Gastroesophageal sphincter (tissue), 4 donors: ENCODE results near the gene SMIM34. TPM values are rescaled to one million over a fixed set of nuclear protein-coding genes. Genes with fewer than 3 reads are reported as not detected.
"Not testable (repeated sequence)": the region's sequence is repeated elsewhere in the genome, so short reads cannot be mapped to it uniquely, and the experiment has no call there.

Experiments
- ATAC-seq: fragments of 150-250 bp; one replicate; pipeline ENCODE4 v1.9.1; 2016; ENCODE audit warnings: mild to moderate bottlenecking, moderate library complexity
- H3K27ac ChIP-seq, 4 donors: fragments of 200-600 bp; sonication (generic) in 3 of 4; 1 replicate in 3 of 4; 2 replicates in 1 of 4; pipeline ENCODE4 v1.5.1; 2016 to 2019
- H3K27me3 ChIP-seq: fragments of 200-600 bp; sonication (generic); one replicate; pipeline ENCODE4 v1.5.1; 2019
- H3K36me3 ChIP-seq, 2 donors: fragments of 200-600 bp; sonication (generic); one replicate each; pipeline ENCODE4 v1.5.1; 2019; ENCODE audit warnings: control low read depth in 1 of 2
- H3K4me1 ChIP-seq, 3 donors: fragments of 200-600 bp; sonication (generic); 1 replicate in 2 of 3; 2 replicates in 1 of 3; pipeline ENCODE4 v1.5.1; 2016 to 2019; ENCODE audit warnings: control low read depth in 2 of 3
- H3K4me3 ChIP-seq, 2 donors: fragments of 200-600 bp; sonication (generic); one replicate each; pipeline ENCODE4 v1.5.1; 2019; ENCODE audit warnings: mild to moderate bottlenecking in 1 of 2, moderate library complexity in 1 of 2
- H3K9me3 ChIP-seq, 3 donors: fragments of 200-600 bp; sonication (generic); one replicate each; pipeline ENCODE4 v1.5.1; 2017 to 2019; ENCODE audit warnings: control low read depth in 2 of 3
- CTCF ChIP-seq, 4 experiments: fragments of 200-600 bp in 2 of 4; fragments of 450-650 bp in 2 of 4; sonication (generic) in 1 of 4; IDR thresholded peaks; one replicate each; pipeline ENCODE4 v1.5.1; 2017 to 2019; ENCODE audit warnings: antibody characterized with exemption in 4 of 4, mild to moderate bottlenecking in 2 of 4, moderate library complexity in 2 of 4
- EP300 ChIP-seq: sonication (generic); formaldehyde crosslinking; IDR thresholded peaks from one replicate; pipeline ENCODE4 v1.6.1; 2017; ENCODE audit warnings: antibody characterized with exemption, mild to moderate bottlenecking
- POLR2A ChIP-seq, 2 donors: fragments of 450-650 bp; IDR thresholded peaks; one replicate each; pipeline ENCODE4 v1.6.1; 2017; ENCODE audit warnings: antibody characterized with exemption in 2 of 2, mild to moderate bottlenecking in 2 of 2, moderate library complexity in 1 of 2
- POLR2AphosphoS5 ChIP-seq: sonication (generic); formaldehyde crosslinking; IDR thresholded peaks from one replicate; pipeline ENCODE4 v1.6.1; 2017; ENCODE audit warnings: antibody characterized with exemption
- WGBS, 2 donors: methylation state at CpG; one replicate each; pipeline ENCODE4 v1.1.5; 2018; ENCODE audit warnings: low coverage in 1 of 2; 5-methylcytosine and 5-hydroxymethylcytosine counted together
- total RNA-seq, 4 donors: library from RNA; depleted of rRNA; stranded (reverse); fragments of >200 nt; gene quantifications; one replicate each; pipeline ENCODE4 v1.1.0, GENCODE V29; 2016

Gene SMIM34
- total RNA-seq, 4 donors from 2014 or later = not detected

GRCh38 chr21:34406102-34406501, 17.6 kb downstream of the SMIM34 start:
- H3K9me3 ChIP-seq, H3K36me3 ChIP-seq, H3K4me1 ChIP-seq, H3K27ac ChIP-seq, H3K4me3 ChIP-seq, H3K27me3 ChIP-seq, ATAC-seq: not testable (repeated sequence)
- WGBS, 2 donors = no CpG with 5 or more reads among the region's 6 CpGs

GRCh38 chr21:34405686-34406085, 18.1 kb downstream of the SMIM34 start:
- WGBS, 2 donors = no CpG with 5 or more reads among the region's 2 CpGs
- H3K9me3 ChIP-seq, H3K27me3 ChIP-seq, H3K4me3 ChIP-seq, H3K36me3 ChIP-seq, H3K4me1 ChIP-seq, ATAC-seq, H3K27ac ChIP-seq: not testable (repeated sequence)

- H3K36me3 ChIP-seq, H3K4me1 ChIP-seq, H3K4me3 ChIP-seq, H3K9me3 ChIP-seq, H3K27ac ChIP-seq, ATAC-seq, H3K27me3 ChIP-seq: not testable (repeated sequence)
- no CpG with 5 or more reads among the region's 5 CpGs for WGBS, 2 donors
Observed at GRCh38 chr21:34404742-34405141, 19.0 kb downstream of the SMIM34 start.

GRCh38 chr21:34400522-34400921, 23.2 kb downstream of the SMIM34 start:
- H3K9me3 ChIP-seq, H3K4me3 ChIP-seq, ATAC-seq, H3K27me3 ChIP-seq, H3K4me1 ChIP-seq, H3K36me3 ChIP-seq, H3K27ac ChIP-seq: not testable (repeated sequence)
- no CpG with 5 or more reads among the region's 5 CpGs for WGBS, 2 donors

GRCh38 chr21:34383724-34384415, 39.9 kb downstream of the SMIM34 start:
- H3K36me3 ChIP-seq, H3K9me3 ChIP-seq, H3K27ac ChIP-seq, H3K27me3 ChIP-seq, H3K4me1 ChIP-seq, ATAC-seq, H3K4me3 ChIP-seq: not testable (repeated sequence)
- no CpG with 5 or more reads among the region's 14 CpGs for WGBS, 2 donors

- H3K27ac ChIP-seq, H3K27me3 ChIP-seq, H3K4me1 ChIP-seq, H3K4me3 ChIP-seq, H3K36me3 ChIP-seq, H3K9me3 ChIP-seq, ATAC-seq: not testable (repeated sequence)
- no CpG with 5 or more reads among the region's 2 CpGs for WGBS, 2 donors
Observed at GRCh38 chr21:34383138-34383537, 40.6 kb downstream of the SMIM34 start.

- H3K27ac ChIP-seq = not testable (repeated sequence)
- no CpG with 5 or more reads among the region's 33 CpGs for WGBS, 2 donors
- ATAC-seq = peak; percentile 73
Observed at GRCh38 chr21:34375619-34375972, 48.2 kb downstream of the SMIM34 start.

GRCh38 chr21:34374940-34375618, 48.7 kb downstream of the SMIM34 start, which contains the start of gene SMIM11:
Gene SMIM11, plus strand, starts transcription at chr21:34375507. Its CDS starts 3,998 bp downstream, at chr21:34379505.
- not testable (repeated sequence) for H3K27me3 ChIP-seq, H3K9me3 ChIP-seq, H3K4me1 ChIP-seq, H3K4me3 ChIP-seq, H3K27ac ChIP-seq, H3K36me3 ChIP-seq
- ATAC-seq = peak; percentile 99
- no CpG with 5 or more reads among the region's 49 CpGs for WGBS, 2 donors

More at GRCh38 chr21:34375619-34375972, 48.2 kb downstream of the SMIM34 start:
- not testable (repeated sequence) for H3K27me3 ChIP-seq, H3K4me1 ChIP-seq, H3K4me3 ChIP-seq, H3K36me3 ChIP-seq, H3K9me3 ChIP-seq

- not testable (repeated sequence) for H3K27ac ChIP-seq, H3K4me3 ChIP-seq, H3K27me3 ChIP-seq, H3K4me1 ChIP-seq, H3K9me3 ChIP-seq, H3K36me3 ChIP-seq, ATAC-seq
- WGBS, 2 donors = no CpG with 5 or more reads among the region's 8 CpGs
Observed at GRCh38 chr21:34374462-34374861, 49.3 kb downstream of the SMIM34 start.

- Histone ChIP-seq H3K27ac (no peak overlapping the region), H3K36me3 (no peaks in the 10 kb centered on the region), H3K27me3 (no peaks in the 10 kb centered on the region), H3K4me3 (no peak overlapping the region), H3K9me3 (no peaks in the 10 kb centered on the region), H3K4me1 (no peaks in the 10 kb centered on the region)
- WGBS, 2 donors = 84 to 87% methylated on average over 3 to 5 of the region's 5 CpGs
- ATAC-seq = no peak
- no peak for TF ChIP-seq POLR2A (IDR thresholded peaks at IDR 0.05)
- TF ChIP-seq EP300 = no peak
- no peak for TF ChIP-seq CTCF (IDR thresholded peaks at IDR 0.05)
- TF ChIP-seq POLR2AphosphoS5 = no peak
Observed at GRCh38 chr21:34372321-34372720, 51.4 kb downstream of the SMIM34 start.
